CD4-positive, alpha-beta T cell (primary cell): ENCODE data around the gene VPS8. TPM values are rescaled to one million over a fixed set of nuclear protein-coding genes. Genes with fewer than 3 reads are reported as not detected.

Experiments used
- ATAC-seq: fragments of 200-7000 bp; cut with Tn5 transposase; one replicate; pipeline ENCODE4 v1.10.0; 2022; ENCODE audit warnings: mild to moderate bottlenecking; ENCODE audit not compliant: poor library complexity
- CTCF ChIA-PET: fragments of 350-600 bp; sonication (Branson Sonifier 250); formaldehyde crosslinking; loops from one replicate; lab custom pipeline; 2021; ENCODE audit warnings: antibody characterized with exemption, inconsistent platforms; lab: Charles Lee
- POLR2A ChIA-PET: fragments of 350-600 bp; sonication (Branson Sonifier 250); formaldehyde crosslinking; loops from one replicate; lab custom pipeline; 2021; ENCODE audit warnings: antibody characterized with exemption, inconsistent platforms; lab: Charles Lee
- DNase-seq, 14 experiments: peaks; one replicate each; pipeline ENCODE4 v3.0.0-alpha.2; 2013 to 2020; ENCODE audit warnings: mixed read lengths in 2 of 14
- H3K27ac ChIP-seq, 2 donors: one replicate each; pipeline versions ENCODE4 v1.5.1 to v1.7.0; 2013; ENCODE audit warnings: low read length in 2 of 2, low read depth in 1 of 2, mild to moderate bottlenecking in 1 of 2
- H3K27me3 ChIP-seq, 2 experiments: 1 replicate in 1 of 2; 2 replicates in 1 of 2; pipeline versions ENCODE4 v1.6.1 to v1.7.0; 2013; ENCODE audit warnings: low read length in 2 of 2, control low read depth in 1 of 2, mild to moderate bottlenecking in 1 of 2, moderate library complexity in 1 of 2; ENCODE audit not compliant: insufficient read depth in 2 of 2, control insufficient read depth in 1 of 2
- H3K36me3 ChIP-seq: one replicate; pipeline ENCODE4 v1.6.1; 2013; ENCODE audit warnings: low read length, control low read depth; ENCODE audit not compliant: insufficient read depth
- H3K4me1 ChIP-seq: one replicate; pipeline ENCODE4 v1.6.1; 2013; ENCODE audit warnings: low read length, control low read depth; ENCODE audit not compliant: insufficient read depth
- H3K4me3 ChIP-seq: one replicate; pipeline ENCODE4 v1.5.1; 2013; ENCODE audit warnings: mild to moderate bottlenecking, low read length, moderate library complexity
- H3K9me3 ChIP-seq, 2 experiments: 1 replicate in 1 of 2; 2 replicates in 1 of 2; pipeline versions ENCODE4 v1.6.1 to v1.7.0; 2013; ENCODE audit warnings: low read length in 2 of 2, mild to moderate bottlenecking in 2 of 2, control low read depth in 1 of 2, moderate library complexity in 1 of 2; ENCODE audit not compliant: control insufficient read depth in 1 of 2, insufficient read depth in 1 of 2
- H3K27ac Mint-ChIP-seq: one replicate; pipeline ENCODE4 v1.8.0; 2020; ENCODE audit warnings: mixed read lengths
- H3K27me3 Mint-ChIP-seq: one replicate; pipeline ENCODE4 v1.8.0; 2021; ENCODE audit warnings: mixed read lengths
- H3K36me3 Mint-ChIP-seq: one replicate; pipeline ENCODE4 v1.8.0; 2021; ENCODE audit warnings: low read depth, mixed read lengths
- H3K4me1 Mint-ChIP-seq: one replicate; pipeline ENCODE4 v1.8.0; 2021; ENCODE audit warnings: low read depth, mixed read lengths
- H3K4me3 Mint-ChIP-seq: one replicate; pipeline ENCODE4 v1.8.0; 2020; ENCODE audit warnings: mild to moderate bottlenecking, mixed read lengths
- H3K9me3 Mint-ChIP-seq: one replicate; pipeline ENCODE4 v1.8.0; 2020; ENCODE audit warnings: mixed read lengths
- CTCF ChIP-seq: fragments of 200-600 bp; IDR thresholded peaks from one replicate; pipeline ENCODE4 v1.8.0; 2022; ENCODE audit warnings: antibody characterized with exemption, mild to moderate bottlenecking
- intact Hi-C, 2 experiments: fragments of 100-400 bp; cut with DNase I in 1 of 2; cut with micrococcal nuclease in 1 of 2; formaldehyde crosslinking; loops; one replicate each; pipeline versions ENCODE4 v1.15.1 to v1.9.0; 2023 to 2025; cut with DNase I, micrococcal nuclease
- total RNA-seq, 174 experiments: library from RNA in 2 of 174; stranded (reverse) in 2 of 174; gene quantifications; one replicate each; pipeline ENCODE4 v1.2.3 and lab custom pipeline; 2021 to 2026

The VPS8 gene
- total RNA-seq, 2 experiments from 2014 or later, result 56.8 to 61.2 TPM

- H3K36me3 Mint-ChIP-seq, result peaks cover 90% of the 10 kb centered on the region
- no peak for DNase-seq
- H3K27me3 Mint-ChIP-seq, result no peaks in the 10 kb centered on the region
- no peak for TF ChIP-seq CTCF
- ChIA-PET POLR2A (no interaction called here), CTCF (no interaction called here)
- no peak overlapping the region for H3K27ac ChIP-seq
- H3K36me3 ChIP-seq, result peaks cover 10% of the 10 kb centered on the region
- peaks cover 20% of the 10 kb centered on the region for H3K9me3 Mint-ChIP-seq
- H3K4me1 Mint-ChIP-seq, result no peaks in the 10 kb centered on the region
- H3K9me3 ChIP-seq, result peaks cover 1 to 23% of the 10 kb centered on the region in 2 experiments
- H3K4me3 Mint-ChIP-seq, result no peak overlapping the region
- intact Hi-C loops, result no loop called here
- no peak for ATAC-seq
- H3K4me1 ChIP-seq, result no peaks in the 10 kb centered on the region
- no peak overlapping the region for H3K4me3 ChIP-seq
- no peaks in the 10 kb centered on the region for H3K27me3 ChIP-seq
- H3K27ac Mint-ChIP-seq, result no peak overlapping the region
Measured at GRCh38 chr3:185037801-185038200, 225.8 kb downstream of the VPS8 start.

DNA sequence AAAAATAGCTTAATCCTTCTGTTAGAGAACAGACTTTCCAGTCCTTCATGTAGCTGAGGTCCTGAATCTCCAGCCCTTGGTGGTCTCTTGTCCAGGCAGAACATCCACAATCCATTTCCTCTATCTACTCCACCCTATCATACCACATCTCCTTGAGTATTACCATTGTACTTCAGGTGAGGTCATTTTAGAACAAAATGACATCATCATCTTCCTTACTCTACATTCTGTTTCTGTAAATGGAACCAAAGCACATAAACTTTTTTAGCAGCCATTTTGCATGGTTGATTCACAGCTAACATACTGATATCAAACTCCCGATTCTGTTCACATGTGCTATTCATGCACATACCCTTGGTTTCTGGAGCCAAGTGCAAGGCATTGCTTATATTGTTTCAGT is 228.5 kb downstream of the VPS8 start:
- H3K36me3 Mint-ChIP-seq, result peaks cover 87% of the 10 kb centered on the region
- H3K27me3 Mint-ChIP-seq, result no peaks in the 10 kb centered on the region
- H3K36me3 ChIP-seq, result peaks cover 7% of the 10 kb centered on the region
- POLR2A ChIA-PET, result no interaction called here
- H3K4me3 Mint-ChIP-seq, result no peak overlapping the region
- H3K27ac ChIP-seq, result no peak overlapping the region
- DNase-seq, result no peak
- ATAC-seq, result no peak
- H3K4me1 Mint-ChIP-seq, result no peaks in the 10 kb centered on the region
- peaks cover 9% of the 10 kb centered on the region for H3K9me3 Mint-ChIP-seq
- intact Hi-C loops, result no loop called here
- H3K27me3 ChIP-seq, result no peaks in the 10 kb centered on the region
- no peak overlapping the region for H3K27ac Mint-ChIP-seq
- H3K4me3 ChIP-seq, result no peak overlapping the region
- no peak for TF ChIP-seq CTCF
- no peaks in the 10 kb centered on the region for H3K4me1 ChIP-seq
- peaks cover 0 to 13% of the 10 kb centered on the region in 2 experiments for H3K9me3 ChIP-seq
- CTCF ChIA-PET, result no interaction called here

- H3K4me1 Mint-ChIP-seq, result no peaks in the 10 kb centered on the region
- ChIA-PET CTCF (no interaction called here), POLR2A (no interaction called here)
- H3K27ac ChIP-seq, result no peak overlapping the region
- peaks cover 8% of the 10 kb centered on the region for H3K9me3 Mint-ChIP-seq
- H3K9me3 ChIP-seq, result peaks cover 0 to 6% of the 10 kb centered on the region in 2 experiments
- peaks cover 88% of the 10 kb centered on the region for H3K36me3 Mint-ChIP-seq
- no peaks in the 10 kb centered on the region for H3K27me3 ChIP-seq
- no peak overlapping the region for H3K4me3 Mint-ChIP-seq
- no peak overlapping the region for H3K4me3 ChIP-seq
- no peak for ATAC-seq
- no peaks in the 10 kb centered on the region for H3K27me3 Mint-ChIP-seq
- no peak for DNase-seq
- intact Hi-C loops, result no loop called here
- no peak for TF ChIP-seq CTCF
- no peak overlapping the region for H3K27ac Mint-ChIP-seq
- no peaks in the 10 kb centered on the region for H3K4me1 ChIP-seq
- peaks cover 10% of the 10 kb centered on the region for H3K36me3 ChIP-seq
Measured at GRCh38 chr3:185041540-185041939, 229.6 kb downstream of the VPS8 start.
